Middle frontal gyrus (tissue), 1 donor: Measurements from ENCODE around the gene ULK4.
"Not testable (repeated sequence)": the region's sequence is repeated elsewhere in the genome, so short reads cannot be mapped to it uniquely, and the experiment has no call there.

Experiments
- DNase-seq: peaks from one replicate; pipeline ENCODE4 v3.0.0-alpha.2; 2015; ENCODE audit warnings: low spot score; ENCODE audit errors: extremely low spot score

The ULK4 gene

DNA sequence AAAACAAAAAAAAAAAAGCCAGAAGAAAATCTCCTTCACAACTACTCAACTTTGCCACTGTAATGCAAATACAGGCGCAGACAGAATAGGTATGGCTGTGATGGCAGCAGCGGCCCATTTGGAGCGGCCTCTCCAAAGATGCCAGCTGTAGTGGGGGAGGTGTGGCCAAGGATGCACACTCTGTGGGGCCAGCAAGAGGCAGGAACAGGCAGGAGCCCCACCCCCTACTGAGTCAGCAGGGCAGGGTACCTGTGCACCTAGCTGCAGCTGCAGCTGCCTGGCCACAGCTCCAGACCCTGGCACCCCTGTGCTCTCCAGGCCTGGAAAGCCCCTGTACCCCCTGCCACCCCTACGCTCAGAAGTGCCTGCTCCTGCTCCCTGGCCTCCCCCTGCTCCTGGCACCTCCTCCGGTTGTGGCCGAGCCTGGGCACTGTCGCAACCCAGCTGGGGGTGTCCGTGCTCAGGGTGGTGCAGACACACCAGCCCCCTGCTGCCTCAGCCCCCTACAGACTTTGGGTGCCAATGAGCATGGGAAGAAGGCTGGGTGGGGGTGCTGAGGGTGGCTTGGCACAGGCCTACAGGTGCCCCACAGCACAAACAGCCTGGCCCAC lies 312.7 kb downstream of the ULK4 start:
- no peak for DNase-seq

- DNase-seq: not testable (repeated sequence)
Observed at GRCh38 chr3:41647730-41648129, 314.2 kb downstream of the ULK4 start.

DNA sequence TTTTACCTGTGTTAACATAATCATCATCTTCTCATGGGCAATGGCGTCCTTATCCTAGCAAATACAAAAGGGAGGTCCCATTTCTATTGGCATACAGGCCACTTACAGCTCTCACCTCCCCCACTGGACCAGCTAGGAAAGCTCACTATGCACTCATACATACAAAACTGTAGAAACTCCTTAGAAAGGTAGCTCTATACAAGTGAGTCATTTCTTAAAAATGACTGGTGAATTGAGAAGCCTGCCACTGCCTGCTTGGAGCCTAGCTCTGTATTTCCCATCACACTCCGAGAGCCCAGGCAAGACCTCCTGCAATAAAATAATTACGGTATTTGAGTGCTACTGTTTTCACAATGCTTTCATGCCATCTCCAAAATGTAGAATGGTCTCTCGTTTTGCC lies 321.8 kb downstream of the ULK4 start:
- DNase-seq: no peak

- no peak for DNase-seq
Observed at GRCh38 chr3:41638381-41638780, 323.5 kb downstream of the ULK4 start.

DNA sequence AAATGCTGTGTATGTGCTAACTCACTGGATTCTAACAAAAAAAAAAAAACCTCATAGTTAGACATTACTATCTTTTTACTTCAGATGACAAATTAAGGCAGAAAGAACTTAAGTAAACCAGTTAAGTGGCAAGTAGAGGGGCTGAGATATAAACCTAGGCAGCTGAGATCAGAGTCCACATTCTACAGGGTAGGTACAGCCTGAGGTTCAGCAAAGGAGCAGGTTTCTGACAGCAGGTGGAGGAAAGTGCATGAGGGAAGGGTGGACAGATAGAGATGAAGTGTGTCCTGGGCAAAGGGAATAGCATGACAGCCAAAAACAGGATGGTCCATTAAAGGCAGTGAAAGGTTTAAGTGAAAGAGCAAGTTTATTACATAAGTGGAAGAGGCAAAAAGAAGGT lies 329.2 kb downstream of the ULK4 start:
- DNase-seq: no peak

- DNase-seq: no peak
Observed at GRCh38 chr3:41630708-41631107, 331.2 kb downstream of the ULK4 start.

DNA sequence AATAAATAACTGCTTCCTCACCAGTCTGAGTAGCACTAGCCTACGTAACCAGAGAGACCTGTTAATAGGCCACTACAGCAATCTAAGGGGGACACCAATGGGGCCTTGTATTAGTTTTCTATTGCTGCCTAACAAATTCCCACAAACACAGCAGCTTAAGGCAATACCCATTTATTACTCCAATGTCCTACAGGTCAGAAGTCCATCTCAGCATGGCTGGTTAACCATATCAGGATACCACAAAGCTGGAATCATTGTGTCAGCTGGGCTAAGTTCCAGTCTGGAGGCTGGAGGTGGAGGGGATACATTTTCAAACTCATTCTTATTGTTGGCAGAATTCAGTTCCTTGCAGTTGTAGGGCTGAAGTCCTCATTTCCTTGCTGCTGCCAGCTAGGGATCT lies 331.9 kb downstream of the ULK4 start:
- no peak for DNase-seq

- DNase-seq: no peak
Observed at GRCh38 chr3:41629072-41629471, 332.8 kb downstream of the ULK4 start.

- no peak for DNase-seq
Observed at GRCh38 chr3:41627477-41628087, 334.3 kb downstream of the ULK4 start.

- no peak for DNase-seq
Observed at GRCh38 chr3:41612853-41613252, 349.1 kb downstream of the ULK4 start.

- DNase-seq: no peak
Observed at GRCh38 chr3:41611008-41611407, 350.9 kb downstream of the ULK4 start.

- DNase-seq: no peak
Observed at GRCh38 chr3:41608347-41608746, 353.6 kb downstream of the ULK4 start.

GRCh38 chr3:41603807-41604206 lies 358.1 kb downstream of the ULK4 start:
- DNase-seq: no peak

- no peak for DNase-seq
Observed at GRCh38 chr3:41602121-41602520, 359.8 kb downstream of the ULK4 start.

DNA sequence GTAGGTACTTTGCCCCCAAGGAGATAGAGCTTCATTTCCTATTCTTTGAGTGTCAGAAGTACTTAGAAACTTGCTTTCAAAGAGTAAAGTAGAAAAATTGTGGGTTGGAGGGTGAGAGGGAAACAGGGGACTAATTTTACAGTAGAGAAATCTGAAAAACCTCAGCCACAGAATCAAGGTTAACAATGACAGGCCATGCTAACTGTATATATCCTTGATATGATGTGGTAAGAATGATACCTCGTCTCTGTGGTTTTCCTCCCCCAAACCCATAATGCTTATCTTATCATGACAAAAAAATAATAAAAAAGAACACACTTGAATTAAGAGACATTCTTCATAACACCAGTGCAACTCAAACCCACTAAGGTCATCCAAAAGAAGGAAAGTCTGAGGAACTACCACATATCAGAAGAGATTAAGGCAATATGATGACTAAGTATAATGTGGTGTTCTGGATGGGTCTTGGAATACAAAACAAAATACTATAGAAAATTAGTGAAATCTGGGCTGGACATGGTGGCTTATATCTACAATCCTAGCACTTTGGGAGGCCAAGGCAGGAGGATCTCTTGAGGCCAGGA lies 360.4 kb downstream of the ULK4 start:
- DNase-seq: no peak

DNA sequence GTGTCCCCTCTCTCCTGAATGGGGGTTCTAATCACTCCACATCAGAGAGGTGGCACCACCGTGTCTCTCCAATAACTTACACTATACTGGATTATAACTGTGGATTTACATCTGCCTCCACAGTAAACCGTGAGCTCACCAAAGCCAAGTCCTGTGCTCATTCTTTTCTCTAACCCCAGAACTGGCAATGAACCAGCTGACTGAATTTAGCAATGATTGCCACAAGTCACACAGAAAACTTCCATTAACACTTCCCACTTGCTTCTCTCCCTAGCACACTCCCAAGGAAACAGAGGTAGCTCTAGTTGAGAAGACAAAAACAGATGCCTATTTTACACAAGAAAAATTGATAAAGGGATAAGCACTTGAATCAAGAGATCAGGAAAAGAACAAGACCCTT lies 361.3 kb downstream of the ULK4 start:
- no peak for DNase-seq

- DNase-seq: no peak
Observed at GRCh38 chr3:41599127-41599484, 362.8 kb downstream of the ULK4 start.

- no peak for DNase-seq
Observed at GRCh38 chr3:41598402-41599126, 363.3 kb downstream of the ULK4 start.

DNA sequence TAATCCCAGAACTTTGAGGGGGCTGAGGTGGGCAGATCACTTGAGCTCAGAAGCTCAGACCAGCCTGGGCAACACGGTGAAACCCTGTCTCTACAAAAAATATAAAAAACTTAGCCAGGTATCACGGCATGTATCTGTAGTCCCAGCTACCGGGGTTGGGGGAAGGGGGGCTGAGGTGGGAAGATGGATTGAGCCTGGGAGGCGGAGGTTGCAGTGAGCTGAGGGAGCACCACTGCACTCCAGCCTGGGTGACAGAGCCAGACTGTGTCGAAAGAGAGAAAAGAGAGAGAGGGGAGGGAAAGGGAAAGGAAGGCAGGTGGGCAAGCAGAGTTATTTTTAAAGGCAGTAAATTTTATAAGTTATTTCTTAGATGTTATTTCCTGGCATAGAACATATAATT lies 368.1 kb downstream of the ULK4 start:
- DNase-seq: no peak

GRCh38 chr3:41592753-41593510 lies 369.0 kb downstream of the ULK4 start:
- no peak for DNase-seq

GRCh38 chr3:41583014-41583413 lies 378.9 kb downstream of the ULK4 start:
- no peak for DNase-seq

DNA sequence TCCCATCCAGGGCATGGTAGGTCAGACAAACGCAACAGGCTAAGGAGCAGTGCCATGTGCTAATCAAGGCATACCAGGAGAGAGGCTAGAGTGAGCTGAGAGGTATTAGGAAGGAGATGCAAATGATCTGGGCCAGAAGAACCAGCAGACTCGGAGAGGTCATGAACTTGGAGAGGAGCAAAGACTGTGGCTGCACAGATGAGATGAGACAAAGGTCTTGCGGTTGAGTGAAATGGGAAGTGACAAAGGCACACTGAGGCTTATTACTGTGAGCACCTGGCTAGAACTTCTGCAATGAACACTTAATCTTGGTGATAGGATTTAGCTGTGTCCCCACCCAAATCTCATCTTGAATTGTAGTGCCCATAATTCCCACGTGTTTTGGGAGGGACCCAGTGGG lies 380.2 kb downstream of the ULK4 start:
- DNase-seq: no peak
